K562 (cell line): Measurements from ENCODE around the gene SAMD13. TPM values are rescaled to one million over a fixed set of nuclear protein-coding genes. Genes with fewer than 3 reads are reported as not detected.

Experiments
- ATF1 ChIP-seq, 2 experiments: fragments of 450-650 bp in 1 of 2; IDR thresholded peaks; 2 replicates each; pipeline ENCODE4 v1.6.1; 2016; ENCODE audit warnings: missing compliant biosample characterization in 1 of 2, missing genetic modification characterization in 1 of 2
- BCL6 ChIP-seq: fragments of 250-450 bp; sonication (Bioruptor Pico); IDR thresholded peaks from 2 replicates; pipeline ENCODE4 v1.4.0; 2020
- BRCA1 ChIP-seq, 2 experiments: fragments of 450-650 bp in 1 of 2; sonication (generic) in 1 of 2; formaldehyde crosslinking in 1 of 2; IDR thresholded peaks; 2 replicates each; pipeline versions ENCODE4 v1.5.0 to v1.6.1; 2017 to 2020; ENCODE audit warnings: mild to moderate bottlenecking in 1 of 2, missing genetic modification reagents in 1 of 2
- C11orf30 ChIP-seq: fragments of 450-650 bp; IDR thresholded peaks from 2 replicates; pipeline ENCODE4 v1.6.1; 2016; ENCODE audit warnings: low read depth, mild to moderate bottlenecking
- CREBBP ChIP-seq: IDR thresholded peaks from one replicate; pipeline ENCODE4 v1.6.1; 2012; ENCODE audit warnings: low read depth, mild to moderate bottlenecking, control low read depth, inconsistent platforms, low read length
- FOXP1 ChIP-seq: sonication (generic); formaldehyde crosslinking; IDR thresholded peaks from 2 replicates; pipeline ENCODE4 v1.8.0; 2022; ENCODE audit warnings: mild to moderate bottlenecking, missing genetic modification reagents
- MEF2A ChIP-seq: IDR thresholded peaks from 2 replicates; pipeline ENCODE4 v1.6.1; 2011; ENCODE audit warnings: low read depth, mild to moderate bottlenecking, low read length, moderate library complexity; ENCODE audit not compliant: control insufficient read depth
- NBN ChIP-seq: fragments of 450-650 bp; IDR thresholded peaks from 2 replicates; pipeline ENCODE4 v1.6.1; 2016; ENCODE audit warnings: low read depth, mild to moderate bottlenecking
- NR3C1 ChIP-seq: sonication (generic); formaldehyde crosslinking; IDR thresholded peaks from 2 replicates; pipeline ENCODE4 v1.8.1; 2022; ENCODE audit warnings: missing genetic modification reagents
- PCBP1 ChIP-seq: fragments of 200-400 bp; formaldehyde crosslinking; IDR thresholded peaks from 2 replicates; pipeline ENCODE4 v1.6.1; 2018; ENCODE audit warnings: mild to moderate bottlenecking, low read depth, low read length; ENCODE audit not compliant: poor library complexity, severe bottlenecking
- PML ChIP-seq: IDR thresholded peaks from 2 replicates; pipeline ENCODE4 v1.6.1; 2012; ENCODE audit warnings: low read length, inconsistent platforms
- PRMT5 ChIP-seq: sonication (generic); formaldehyde crosslinking; IDR thresholded peaks from 2 replicates; pipeline ENCODE4 v1.5.0; 2020; ENCODE audit warnings: missing genetic modification reagents
- PTTG1 ChIP-seq: fragments of 450-650 bp; IDR thresholded peaks from 2 replicates; pipeline ENCODE4 v1.6.1; 2016; ENCODE audit warnings: low read depth, mild to moderate bottlenecking, missing genetic modification characterization, missing compliant biosample characterization
- SMARCA5 ChIP-seq: fragments of 450-650 bp; IDR thresholded peaks from 2 replicates; pipeline ENCODE4 v1.6.1; 2016
- ZKSCAN3 ChIP-seq: fragments of 250-450 bp; sonication (Bioruptor Pico); IDR thresholded peaks from 2 replicates; pipeline ENCODE4 v1.4.0; 2020
- ZNF175 ChIP-seq: fragments of 200-800 bp; sonication (Bioruptor generic); IDR thresholded peaks from 2 replicates; pipeline ENCODE4 v1.6.1; 2016; ENCODE audit warnings: low read depth, mild to moderate bottlenecking, missing genetic modification characterization, missing compliant biosample characterization
- ZNF212 ChIP-seq: fragments of 450-650 bp; formaldehyde crosslinking; IDR thresholded peaks from 2 replicates; pipeline ENCODE4 v1.4.0; 2020; ENCODE audit warnings: mild to moderate bottlenecking
- ZNF239 ChIP-seq: fragments of 250-450 bp; sonication (Bioruptor Pico); IDR thresholded peaks from 2 replicates; pipeline ENCODE4 v1.4.0; 2020; ENCODE audit warnings: mild to moderate bottlenecking
- ZNF311 ChIP-seq: fragments of 250-450 bp; sonication (Bioruptor Pico); IDR thresholded peaks from 2 replicates; pipeline ENCODE4 v1.4.0; 2020; ENCODE audit warnings: mild to moderate bottlenecking, moderate library complexity
- ZNF347 ChIP-seq: fragments of 450-650 bp; formaldehyde crosslinking; IDR thresholded peaks from 2 replicates; pipeline ENCODE4 v1.4.0; 2020; ENCODE audit warnings: low read depth, mild to moderate bottlenecking, moderate library complexity
- ZNF507 ChIP-seq: conservative IDR thresholded peaks from 2 replicates; pipeline ENCODE4 v1.6.1; 2017; ENCODE audit warnings: missing genetic modification characterization, missing compliant biosample characterization
- ZNF699 ChIP-seq: fragments of 250-450 bp; sonication (Bioruptor Pico); IDR thresholded peaks from 2 replicates; pipeline ENCODE4 v1.8.0; 2021; ENCODE audit warnings: mild to moderate bottlenecking, moderate library complexity; ENCODE audit not compliant: insufficient replicate concordance
- ZNF76 ChIP-seq: fragments of 250-450 bp; sonication (Bioruptor Pico); IDR thresholded peaks from 2 replicates; pipeline ENCODE4 v1.4.0; 2020; ENCODE audit warnings: mild to moderate bottlenecking, moderate library complexity, borderline replicate concordance
- polyA plus RNA-seq, 8 experiments: library from polyadenylated mRNA; depleted of rRNA in 4 of 8; stranded (reverse) in 5 of 8; unstranded in 3 of 8; fragments of >200 nt; fragmentation: Nextera tagmentation in 2 of 8; fragmentation: Illumina TruSeq in 1 of 8; extraction: Ambion mirVana in 2 of 8; extraction: Trizol in 1 of 8; gene quantifications; 2 replicates each; pipeline versions ENCODE4 v1.2.1 to v1.2.3, GENCODE V29; 2011 to 2014; ENCODE audit warnings: inconsistent platforms in 1 of 8, missing spikeins in 1 of 8
- total RNA-seq, 7 experiments: library from RNA; depleted of rRNA in 6 of 7; stranded (reverse); fragments of >200 nt in 6 of 7; fragmentation: Illumina TruSeq in 2 of 7; extraction: Trizol in 2 of 7; gene quantifications; 2 replicates each; pipeline versions ENCODE4 v1.2.1 to v1.2.3, GENCODE V29; 2011 to 2021; ENCODE audit warnings: low replicate concordance in 1 of 7
- TF ChIP-seq, protein P1 (sequence below): fragments of 450-650 bp; IDR thresholded peaks from 2 replicates; pipeline ENCODE4 v1.6.1; 2016; ENCODE audit warnings: antibody characterized with exemption
- TF ChIP-seq, protein P2 (sequence below): fragments of 250-450 bp; sonication (Bioruptor Pico); IDR thresholded peaks from 2 replicates; pipeline ENCODE4 v1.8.0; 2021; ENCODE audit warnings: moderate library complexity, mild to moderate bottlenecking, inconsistent platforms
- TF ChIP-seq, protein P3 (sequence below): fragments of 250-450 bp; sonication (Bioruptor Pico); IDR thresholded peaks from 2 replicates; pipeline ENCODE4 v1.5.0; 2022; ENCODE audit warnings: mild to moderate bottlenecking
- TF ChIP-seq, protein P4 (sequence below): fragments of 250-450 bp; sonication (Bioruptor Pico); IDR thresholded peaks from 2 replicates; pipeline ENCODE4 v1.8.0; 2021; ENCODE audit warnings: moderate library complexity, mild to moderate bottlenecking, inconsistent platforms

SAMD13 gene
- total and polyA plus RNA-seq, 9 of the 15 experiments (the other 6 are each of a cell fraction or from before 2014, with no cell fraction given) = 0.78 to 2.7 (median 1.00) TPM

DNA sequence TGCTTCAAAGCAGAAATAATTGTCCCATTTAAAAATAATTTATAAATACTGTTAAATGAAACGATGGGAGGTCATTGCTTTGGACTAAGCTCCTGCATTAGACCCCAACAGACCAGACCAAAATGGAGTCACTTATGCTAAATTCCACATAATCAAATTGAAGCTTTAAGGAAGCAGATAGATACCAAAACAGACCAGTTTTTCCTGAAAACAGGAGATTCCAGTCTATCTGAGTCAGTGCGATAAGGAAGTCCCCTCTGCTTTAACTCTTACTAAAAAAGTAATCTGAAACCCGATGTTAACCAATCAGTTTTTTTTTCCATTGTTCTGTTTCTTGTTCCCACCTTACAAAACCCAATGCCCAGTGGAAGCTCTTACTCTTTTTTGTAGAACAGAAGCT lies 80.6 kb downstream of the SAMD13 start (continued):
- TF ChIP-seq, protein P1, sequence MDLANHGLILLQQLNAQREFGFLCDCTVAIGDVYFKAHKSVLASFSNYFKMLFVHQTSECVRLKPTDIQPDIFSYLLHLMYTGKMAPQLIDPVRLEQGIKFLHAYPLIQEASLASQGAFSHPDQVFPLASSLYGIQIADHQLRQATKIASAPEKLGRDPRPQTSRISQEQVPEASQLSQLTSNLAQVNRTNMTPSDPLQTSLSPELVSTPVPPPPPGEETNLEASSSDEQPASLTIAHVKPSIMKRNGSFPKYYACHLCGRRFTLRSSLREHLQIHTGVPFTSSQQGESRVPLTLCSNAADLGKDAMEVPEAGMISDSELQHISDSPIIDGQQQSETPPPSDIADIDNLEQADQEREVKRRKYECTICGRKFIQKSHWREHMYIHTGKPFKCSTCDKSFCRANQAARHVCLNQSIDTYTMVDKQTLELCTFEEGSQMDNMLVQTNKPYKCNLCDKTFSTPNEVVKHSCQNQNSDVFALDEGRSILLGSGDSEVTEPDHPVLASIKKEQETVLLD = no peak
- TF ChIP-seq, protein P2, sequence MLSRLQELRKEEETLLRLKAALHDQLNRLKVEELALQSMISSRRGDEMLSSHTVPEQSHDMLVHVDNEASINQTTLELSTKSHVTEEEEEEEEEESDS (CRISPR knock-in tag) = no peak
- no peak for TF ChIP-seq ZNF699 (CRISPR knock-in tag)
- no peak; the same call in 1 of the 2 replicates for TF ChIP-seq ZNF507 (tag)
- no peak for TF ChIP-seq ZKSCAN3 (CRISPR knock-in tag)
- no peak for TF ChIP-seq SMARCA5
- TF ChIP-seq ZNF239 (CRISPR knock-in tag) = peak; percentile 84
- no peak for TF ChIP-seq ATF1 (CRISPR knock-in tag; IDR thresholded peaks at IDR 0.05)
- no peak for TF ChIP-seq ATF1 (tag; IDR thresholded peaks at IDR 0.05)
- TF ChIP-seq PML = no peak
- peak; percentile 81 for TF ChIP-seq ZNF175 (CRISPR knock-in tag)
- no peak for TF ChIP-seq ZNF347 (CRISPR knock-in tag)
- 0 out of 2 replicates have a peak, but pooled peaks have one; percentile 29 for TF ChIP-seq ZNF76 (CRISPR knock-in tag)
- TF ChIP-seq FOXP1 (CRISPR knock-in tag) = no peak
- no peak for TF ChIP-seq NR3C1 (CRISPR knock-in tag)
- no peak for TF ChIP-seq ZNF212 (CRISPR knock-in tag)
- no peak for TF ChIP-seq CREBBP
- TF ChIP-seq PCBP1 = no peak
- no peak for TF ChIP-seq PRMT5 (CRISPR knock-in tag)
- no peak for TF ChIP-seq MEF2A
- TF ChIP-seq, protein P3, sequence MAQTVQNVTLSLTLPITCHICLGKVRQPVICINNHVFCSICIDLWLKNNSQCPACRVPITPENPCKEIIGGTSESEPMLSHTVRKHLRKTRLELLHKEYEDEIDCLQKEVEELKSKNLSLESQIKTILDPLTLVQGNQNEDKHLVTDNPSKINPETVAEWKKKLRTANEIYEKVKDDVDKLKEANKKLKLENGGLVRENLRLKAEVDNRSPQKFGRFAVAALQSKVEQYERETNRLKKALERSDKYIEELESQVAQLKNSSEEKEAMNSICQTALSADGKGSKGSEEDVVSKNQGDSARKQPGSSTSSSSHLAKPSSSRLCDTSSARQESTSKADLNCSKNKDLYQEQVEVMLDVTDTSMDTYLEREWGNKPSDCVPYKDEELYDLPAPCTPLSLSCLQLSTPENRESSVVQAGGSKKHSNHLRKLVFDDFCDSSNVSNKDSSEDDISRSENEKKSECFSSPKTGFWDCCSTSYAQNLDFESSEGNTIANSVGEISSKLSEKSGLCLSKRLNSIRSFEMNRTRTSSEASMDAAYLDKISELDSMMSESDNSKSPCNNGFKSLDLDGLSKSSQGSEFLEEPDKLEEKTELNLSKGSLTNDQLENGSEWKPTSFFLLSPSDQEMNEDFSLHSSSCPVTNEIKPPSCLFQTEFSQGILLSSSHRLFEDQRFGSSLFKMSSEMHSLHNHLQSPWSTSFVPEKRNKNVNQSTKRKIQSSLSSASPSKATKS (CRISPR knock-in tag) = no peak
- TF ChIP-seq BRCA1 (IDR thresholded peaks at IDR 0.05) = no peak
- no peak for TF ChIP-seq BRCA1 (CRISPR knock-in tag; IDR thresholded peaks at IDR 0.05)
- no peak for TF ChIP-seq BCL6
- TF ChIP-seq ZNF311 (CRISPR knock-in tag) = peak; percentile 76; the same call in 1 of the 2 replicates
- TF ChIP-seq, protein P4, sequence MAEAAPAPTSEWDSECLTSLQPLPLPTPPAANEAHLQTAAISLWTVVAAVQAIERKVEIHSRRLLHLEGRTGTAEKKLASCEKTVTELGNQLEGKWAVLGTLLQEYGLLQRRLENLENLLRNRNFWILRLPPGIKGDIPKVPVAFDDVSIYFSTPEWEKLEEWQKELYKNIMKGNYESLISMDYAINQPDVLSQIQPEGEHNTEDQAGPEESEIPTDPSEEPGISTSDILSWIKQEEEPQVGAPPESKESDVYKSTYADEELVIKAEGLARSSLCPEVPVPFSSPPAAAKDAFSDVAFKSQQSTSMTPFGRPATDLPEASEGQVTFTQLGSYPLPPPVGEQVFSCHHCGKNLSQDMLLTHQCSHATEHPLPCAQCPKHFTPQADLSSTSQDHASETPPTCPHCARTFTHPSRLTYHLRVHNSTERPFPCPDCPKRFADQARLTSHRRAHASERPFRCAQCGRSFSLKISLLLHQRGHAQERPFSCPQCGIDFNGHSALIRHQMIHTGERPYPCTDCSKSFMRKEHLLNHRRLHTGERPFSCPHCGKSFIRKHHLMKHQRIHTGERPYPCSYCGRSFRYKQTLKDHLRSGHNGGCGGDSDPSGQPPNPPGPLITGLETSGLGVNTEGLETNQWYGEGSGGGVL = no peak
- TF ChIP-seq PTTG1 (tag) = peak; percentile 87
- no peak for TF ChIP-seq C11orf30
- TF ChIP-seq NBN = no peak
